GM18951 (cell line): Measurements from ENCODE around the gene SIGLEC1.

Experiments
- POLR2A ChIP-seq: IDR thresholded peaks from 4 replicates; pipeline ENCODE4 v1.6.1; 2011; ENCODE audit warnings: mild to moderate bottlenecking; ENCODE audit not compliant: insufficient read length, insufficient read depth; ENCODE audit errors: extremely low read depth
- in situ Hi-C: fragments of 300-500 bp; cut with MboI; formaldehyde crosslinking; loops from one replicate; pipeline ENCODE4 v1.12.0; 2022; ENCODE audit warnings: low sequenced_read_pairs, mixed read lengths, inconsistent platforms; ENCODE audit not compliant: unreplicated experiment

Gene SIGLEC1

GRCh38 chr20:3751675-3752385, 39.4 kb upstream of the SIGLEC1 start:
- in situ Hi-C loops: no loop called here

GRCh38 chr20:3751305-3751674, 38.9 kb upstream of the SIGLEC1 start:
- TF ChIP-seq POLR2A: no peak

More at GRCh38 chr20:3751675-3752385, 39.4 kb upstream of the SIGLEC1 start:
- TF ChIP-seq POLR2A: no peak

GRCh38 chr20:3749689-3750531, 37.5 kb upstream of the SIGLEC1 start:
- in situ Hi-C loops: no loop called here

More at GRCh38 chr20:3751305-3751674, 38.9 kb upstream of the SIGLEC1 start:
- in situ Hi-C loops: no loop called here

GRCh38 chr20:3749087-3749688, 36.8 kb upstream of the SIGLEC1 start:
- in situ Hi-C loops: no loop called here
- no peak for TF ChIP-seq POLR2A

More at GRCh38 chr20:3749689-3750531, 37.5 kb upstream of the SIGLEC1 start:
- no peak for TF ChIP-seq POLR2A

- no peak for TF ChIP-seq POLR2A
- in situ Hi-C loops: no loop called here
Observed at GRCh38 chr20:3748073-3748472, 35.7 kb upstream of the SIGLEC1 start.

- in situ Hi-C loops: no loop called here
- TF ChIP-seq POLR2A: no peak
Observed at GRCh38 chr20:3747471-3747870, 35.1 kb upstream of the SIGLEC1 start.

- in situ Hi-C loops: no loop called here
- no peak for TF ChIP-seq POLR2A
Observed at GRCh38 chr20:3745686-3746173, 33.3 kb upstream of the SIGLEC1 start.

- TF ChIP-seq POLR2A: no peak
- in situ Hi-C loops: no loop called here
Observed at GRCh38 chr20:3744806-3745685, 32.6 kb upstream of the SIGLEC1 start.

GRCh38 chr20:3744037-3744436, 31.6 kb upstream of the SIGLEC1 start:
- in situ Hi-C loops: no loop called here
- no peak for TF ChIP-seq POLR2A

GRCh38 chr20:3743251-3743650, 30.9 kb upstream of the SIGLEC1 start:
- TF ChIP-seq POLR2A: no peak
- in situ Hi-C loops: no loop called here

- no peak for TF ChIP-seq POLR2A
- in situ Hi-C loops: no loop called here
Observed at GRCh38 chr20:3741836-3742458, 29.5 kb upstream of the SIGLEC1 start.

- no peak for TF ChIP-seq POLR2A
- in situ Hi-C loops: no loop called here
Observed at GRCh38 chr20:3740615-3741301, 28.4 kb upstream of the SIGLEC1 start.

GRCh38 chr20:3739926-3740451, 27.6 kb upstream of the SIGLEC1 start:
- in situ Hi-C loops: no loop called here
- TF ChIP-seq POLR2A: no peak
